CD14-positive monocyte (primary cell): ENCODE data around the gene FPR3. TPM values are rescaled to one million over a fixed set of nuclear protein-coding genes. Genes with fewer than 3 reads are reported as not detected.

ENCODE experiments used
- DNase-seq, 3 donors: peaks; one replicate each; pipeline ENCODE4 v3.0.0-alpha.2; 2011 to 2022
- H2AFZ ChIP-seq: 2 replicates; pipeline ENCODE4 v1.6.0; 2012; ENCODE audit warnings: mild to moderate bottlenecking, low read depth, low read length, inconsistent platforms; ENCODE audit not compliant: insufficient read depth, poor library complexity, severe bottlenecking
- H3K27ac ChIP-seq, 2 donors: 1 replicate in 1 of 2; 2 replicates in 1 of 2; pipeline ENCODE4 v1.5.1; 2012 to 2013; ENCODE audit warnings: low read length in 2 of 2, control low read depth in 1 of 2, inconsistent platforms in 1 of 2, low read depth in 1 of 2, mild to moderate bottlenecking in 1 of 2
- H3K27me3 ChIP-seq, 2 donors: one replicate each; pipeline versions ENCODE4 v1.6.0 to v1.6.1; 2011 to 2013; ENCODE audit warnings: low read length in 2 of 2; ENCODE audit not compliant: control insufficient read depth in 2 of 2, insufficient read depth in 2 of 2
- H3K36me3 ChIP-seq, 2 donors: replicated peaks in 1 of 2; 1 replicate in 1 of 2; 2 replicates in 1 of 2; pipeline versions ENCODE4 v1.5.1 to v1.6.1; 2012 to 2013; ENCODE audit warnings: low read length in 2 of 2, control low read depth in 1 of 2, inconsistent platforms in 1 of 2, mild to moderate bottlenecking in 1 of 2; ENCODE audit not compliant: insufficient read depth in 2 of 2, control insufficient read depth in 1 of 2
- H3K4me1 ChIP-seq, 2 donors: 1 replicate in 1 of 2; 2 replicates in 1 of 2; pipeline versions ENCODE4 v1.5.1 to v1.6.1; 2012 to 2013; ENCODE audit warnings: low read length in 2 of 2, control low read depth in 1 of 2, inconsistent platforms in 1 of 2, mild to moderate bottlenecking in 1 of 2, moderate library complexity in 1 of 2; ENCODE audit not compliant: insufficient read depth in 2 of 2, control insufficient read depth in 1 of 2
- H3K4me2 ChIP-seq: replicated peaks from 2 replicates; pipeline ENCODE3; 2012; ENCODE audit warnings: low read length, moderate library complexity, mild to moderate bottlenecking; ENCODE audit not compliant: poor library complexity, severe bottlenecking; ENCODE audit errors: extremely low read depth
- H3K4me3 ChIP-seq, 3 experiments: fragments of 200-600 bp in 1 of 3; sonication (generic) in 1 of 3; replicated peaks in 1 of 3; 1 replicate in 2 of 3; 2 replicates in 1 of 3; pipeline ENCODE4 v1.5.1; 2011 to 2013; ENCODE audit warnings: low read length in 3 of 3, mild to moderate bottlenecking in 3 of 3, control low read depth in 2 of 3, low read depth in 2 of 3, inconsistent platforms in 1 of 3, moderate library complexity in 1 of 3
- H3K79me2 ChIP-seq: 2 replicates; pipeline ENCODE4 v1.6.0; 2012; ENCODE audit warnings: mild to moderate bottlenecking, control low read depth, inconsistent platforms, low read length, moderate library complexity; ENCODE audit not compliant: insufficient read depth
- H3K9ac ChIP-seq: 2 replicates; pipeline ENCODE4 v1.6.0; 2017; ENCODE audit warnings: low read length, mild to moderate bottlenecking; ENCODE audit not compliant: insufficient read depth, poor library complexity, severe bottlenecking
- H3K9me3 ChIP-seq, 2 donors: replicated peaks in 1 of 2; 1 replicate in 1 of 2; 2 replicates in 1 of 2; pipeline versions ENCODE4 v1.5.1 to v1.6.1; 2012 to 2013; ENCODE audit warnings: low read length in 2 of 2, control low read depth in 1 of 2; ENCODE audit not compliant: control insufficient read depth in 1 of 2, insufficient read depth in 1 of 2
- H4K20me1 ChIP-seq: 2 replicates; pipeline ENCODE4 v1.6.0; 2012; ENCODE audit warnings: mild to moderate bottlenecking, low read length, control low read depth, moderate library complexity; ENCODE audit not compliant: insufficient read depth
- H3K27ac Mint-ChIP-seq, 7 donors: one replicate each; pipeline ENCODE4 v1.8.0; 2020; ENCODE audit warnings: mild to moderate bottlenecking in 7 of 7, mixed read lengths in 7 of 7, moderate library complexity in 6 of 7, inconsistent platforms in 2 of 7
- H3K27me3 Mint-ChIP-seq, 3 donors: one replicate each; pipeline ENCODE4 v1.8.0; 2021 to 2022; ENCODE audit warnings: low read depth in 3 of 3, mild to moderate bottlenecking in 3 of 3, mixed read lengths in 3 of 3, moderate library complexity in 3 of 3, inconsistent platforms in 1 of 3
- H3K36me3 Mint-ChIP-seq, 2 donors: one replicate each; pipeline ENCODE4 v1.8.0; 2020; ENCODE audit warnings: mixed read lengths in 2 of 2, inconsistent platforms in 1 of 2, mild to moderate bottlenecking in 1 of 2
- H3K4me1 Mint-ChIP-seq: one replicate; pipeline ENCODE4 v1.8.0; 2020; ENCODE audit warnings: mild to moderate bottlenecking, mixed read lengths
- H3K4me3 Mint-ChIP-seq, 2 donors: one replicate each; pipeline ENCODE4 v1.8.0; 2020; ENCODE audit warnings: mild to moderate bottlenecking in 2 of 2, mixed read lengths in 2 of 2, moderate library complexity in 1 of 2
- H3K9me3 Mint-ChIP-seq, 7 donors: one replicate each; pipeline ENCODE4 v1.8.0; 2020 to 2022; ENCODE audit warnings: mixed read lengths in 7 of 7, mild to moderate bottlenecking in 6 of 7, moderate library complexity in 6 of 7, inconsistent platforms in 2 of 7
- WGBS: methylation state at CpG from one replicate; pipeline ENCODE4 v1.1.5; 2013; ENCODE audit warnings: missing lambda C conversion rate; ENCODE audit not compliant: insufficient coverage; 5-methylcytosine and 5-hydroxymethylcytosine counted together
- intact Hi-C, 2 donors: fragments of 100-400 bp; cut with micrococcal nuclease; formaldehyde crosslinking; loops; one replicate each; pipeline versions ENCODE4 v1.15.0 to v1.15.1; 2023
- polyA plus RNA-seq, 3 donors: library from polyadenylated mRNA; depleted of rRNA in 1 of 3; unstranded in 2 of 3; stranded (reverse) in 1 of 3; fragments of 300-500 nt in 2 of 3; fragments of >200 nt in 1 of 3; fragmentation: Illumina TruSeq in 2 of 3; gene quantifications; 1 replicate in 2 of 3; 2 replicates in 1 of 3; pipeline ENCODE4 v1.2.3, GENCODE V29; 2012 to 2021
- TF ChIP-seq, protein P1 (sequence below): fragments of 200-600 bp; IDR thresholded peaks from one replicate; pipeline ENCODE4 v1.8.0; 2022; ENCODE audit warnings: antibody characterized with exemption, mild to moderate bottlenecking

The FPR3 gene
- polyA plus RNA-seq, 3 donors = 1.4 to 3.8 (median 3.5) TPM

DNA sequence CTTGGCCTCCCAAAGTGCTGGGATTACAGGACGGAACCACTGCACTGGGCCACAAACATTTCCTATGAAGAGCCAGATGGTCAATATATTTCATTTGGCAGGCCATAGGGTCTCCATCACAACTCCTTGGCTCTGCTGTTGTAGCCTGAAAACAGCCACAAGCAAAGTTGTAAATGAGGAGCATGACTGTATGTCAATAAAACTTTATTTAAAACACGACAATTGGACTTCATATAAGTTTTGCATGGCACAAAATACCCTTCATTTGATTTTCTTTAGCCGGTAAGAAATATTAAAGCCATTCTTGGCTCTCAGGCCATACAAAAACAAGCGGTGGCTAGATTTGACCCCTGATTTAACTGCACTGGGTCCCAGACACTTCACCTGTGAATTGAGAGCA lies 40.2 kb upstream of the FPR3 start:
- Mint-ChIP-seq H3K4me3 (peak overlapping the region in 1 of 2 donors; percentile 21), H3K27me3 (no peaks in the 10 kb centered on the region), H3K4me1 (peaks cover 66% of the 10 kb centered on the region), H3K9me3 (peaks cover 0 to 4% (median 0%) of the 10 kb centered on the region in 7 donors), H3K27ac (peak overlapping the region; percentile 97 to 100 (median 99)), H3K36me3 (peaks cover 10 to 24% of the 10 kb centered on the region in 2 donors)
- Histone ChIP-seq H4K20me1 (peaks cover 9% of the 10 kb centered on the region), H3K4me2 (peak overlapping the region; percentile 38), H3K36me3 (no peaks in the 10 kb centered on the region), H2AFZ (no peak overlapping the region), H3K9me3 (no peaks in the 10 kb centered on the region), H3K27ac (peak overlapping the region; percentile 92 to 96), H3K9ac (no peak overlapping the region), H3K27me3 (no peaks in the 10 kb centered on the region), H3K4me1 (peaks cover 62 to 67% of the 10 kb centered on the region in 2 donors), H3K4me3 (peak overlapping the region in 1 of 3 experiments; percentile 52), H3K79me2 (peaks cover 46% of the 10 kb centered on the region)
- 93% methylated on average over 2 of the region's 4 CpGs for WGBS
- DNase-seq = no peak
- TF ChIP-seq, protein P1, sequence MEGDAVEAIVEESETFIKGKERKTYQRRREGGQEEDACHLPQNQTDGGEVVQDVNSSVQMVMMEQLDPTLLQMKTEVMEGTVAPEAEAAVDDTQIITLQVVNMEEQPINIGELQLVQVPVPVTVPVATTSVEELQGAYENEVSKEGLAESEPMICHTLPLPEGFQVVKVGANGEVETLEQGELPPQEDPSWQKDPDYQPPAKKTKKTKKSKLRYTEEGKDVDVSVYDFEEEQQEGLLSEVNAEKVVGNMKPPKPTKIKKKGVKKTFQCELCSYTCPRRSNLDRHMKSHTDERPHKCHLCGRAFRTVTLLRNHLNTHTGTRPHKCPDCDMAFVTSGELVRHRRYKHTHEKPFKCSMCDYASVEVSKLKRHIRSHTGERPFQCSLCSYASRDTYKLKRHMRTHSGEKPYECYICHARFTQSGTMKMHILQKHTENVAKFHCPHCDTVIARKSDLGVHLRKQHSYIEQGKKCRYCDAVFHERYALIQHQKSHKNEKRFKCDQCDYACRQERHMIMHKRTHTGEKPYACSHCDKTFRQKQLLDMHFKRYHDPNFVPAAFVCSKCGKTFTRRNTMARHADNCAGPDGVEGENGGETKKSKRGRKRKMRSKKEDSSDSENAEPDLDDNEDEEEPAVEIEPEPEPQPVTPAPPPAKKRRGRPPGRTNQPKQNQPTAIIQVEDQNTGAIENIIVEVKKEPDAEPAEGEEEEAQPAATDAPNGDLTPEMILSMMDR = no peak
- intact Hi-C loops = no loop called here

DNA sequence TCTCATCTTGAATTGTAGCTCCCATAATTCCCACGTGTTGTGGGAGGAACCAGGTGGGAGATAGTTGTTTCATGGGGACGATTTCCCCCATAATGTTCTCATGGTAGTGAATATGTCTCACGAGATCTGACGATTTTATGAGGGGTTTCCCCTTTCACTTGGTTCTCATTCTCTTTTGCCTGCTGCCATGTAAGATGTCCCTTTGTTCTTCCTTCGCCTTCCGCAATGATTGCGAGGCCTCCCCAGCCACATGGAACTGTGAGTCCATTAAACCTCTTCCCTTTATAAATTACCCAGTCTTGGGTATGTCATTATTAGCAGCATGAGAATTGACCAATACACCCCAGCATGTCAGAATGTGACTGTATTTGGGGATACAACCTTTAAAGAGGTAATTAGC lies 39.4 kb upstream of the FPR3 start:
- Mint-ChIP-seq H3K36me3 (peaks cover 7 to 16% of the 10 kb centered on the region in 2 donors), H3K27ac (peak overlapping the region; percentile 97 to 100 (median 99)), H3K27me3 (no peaks in the 10 kb centered on the region), H3K4me3 (no peak overlapping the region), H3K4me1 (peaks cover 71% of the 10 kb centered on the region), H3K9me3 (peaks cover 0 to 4% (median 0%) of the 10 kb centered on the region in 7 donors)
- Histone ChIP-seq H4K20me1 (peaks cover 2% of the 10 kb centered on the region), H3K27me3 (no peaks in the 10 kb centered on the region), H3K36me3 (no peaks in the 10 kb centered on the region), H3K4me1 (peaks cover 62 to 67% of the 10 kb centered on the region in 2 donors), H2AFZ (no peak overlapping the region), H3K4me3 (no peak overlapping the region), H3K9ac (no peak overlapping the region), H3K79me2 (peaks cover 44% of the 10 kb centered on the region), H3K4me2 (no peak overlapping the region), H3K9me3 (no peaks in the 10 kb centered on the region), H3K27ac (peak overlapping the region in 1 of 2 donors; percentile 96)
- no CpG with 5 or more reads among the region's 7 CpGs for WGBS
- intact Hi-C loops = no loop called here
- DNase-seq = no peak
- TF ChIP-seq, protein P1 = no peak
